PC-9 (cell line): ENCODE results near the gene CACNA1E. TPM values are rescaled to one million over a fixed set of nuclear protein-coding genes. Genes with fewer than 3 reads are reported as not detected.

Experiments
- BruUV-seq: library from RNA; stranded (reverse); fragments of 400-500 nt; replicated peaks from 2 replicates; lab custom pipeline; 2021; lab: Mats Ljungman, UMichigan
- CTCF ChIA-PET: fragments of 300-600 bp; sonication (Branson Sonifier 250); formaldehyde crosslinking; loops from one replicate; lab custom pipeline; 2022; ENCODE audit warnings: antibody characterized with exemption; lab: Charles Lee
- POLR2A ChIA-PET: fragments of 300-600 bp; sonication (Branson Sonifier 250); formaldehyde crosslinking; loops from one replicate; lab custom pipeline; 2022; ENCODE audit warnings: antibody characterized with exemption; ENCODE audit not compliant: unreplicated experiment; lab: Charles Lee
- DNase-seq, 2 experiments: peaks; one replicate each; pipeline versions ENCODE4 v3.0.0 to v3.0.0-alpha.2; 2015 to 2022; ENCODE audit warnings: mixed read lengths in 1 of 2
- H2AFZ ChIP-seq: fragments of 200-600 bp; sonication (generic); 2 replicates; pipeline ENCODE4 v1.8.1; 2017; ENCODE audit warnings: antibody characterized with exemption
- H3F3A ChIP-seq: fragments of 200-600 bp; sonication (generic); 2 replicates; pipeline ENCODE4 v1.8.1; 2017; ENCODE audit warnings: antibody characterized with exemption, mild to moderate bottlenecking, low read depth; ENCODE audit not compliant: insufficient read depth
- H3K27ac ChIP-seq: fragments of 200-600 bp; sonication (generic); 2 replicates; pipeline ENCODE4 v1.6.1; 2016; ENCODE audit warnings: mixed run types
- H3K27me3 ChIP-seq: fragments of 200-600 bp; sonication (generic); 2 replicates; pipeline ENCODE4 v1.6.1; 2016; ENCODE audit warnings: low read depth, mixed run types; ENCODE audit not compliant: insufficient read depth
- H3K36me3 ChIP-seq: fragments of 200-600 bp; sonication (generic); 2 replicates; pipeline ENCODE4 v1.6.1; 2016; ENCODE audit warnings: low read depth, mixed run types
- H3K4me1 ChIP-seq: fragments of 200-600 bp; sonication (generic); replicated peaks from 2 replicates; pipeline ENCODE4 v1.6.1; 2016; ENCODE audit warnings: mixed run types; ENCODE audit not compliant: insufficient read depth
- H3K4me2 ChIP-seq: fragments of 200-600 bp; sonication (generic); 2 replicates; pipeline ENCODE4 v1.6.1; 2017; ENCODE audit warnings: mixed run types
- H3K4me3 ChIP-seq: fragments of 200-600 bp; sonication (generic); 2 replicates; pipeline ENCODE4 v1.6.1; 2016; ENCODE audit warnings: mixed run types
- H3K79me2 ChIP-seq: fragments of 200-600 bp; sonication (generic); 2 replicates; pipeline ENCODE4 v1.6.1; 2017; ENCODE audit warnings: low read depth, mixed run types
- H3K9me2 ChIP-seq: fragments of 200-600 bp; sonication (generic); 2 replicates; pipeline ENCODE4 v1.8.1; 2017; ENCODE audit warnings: mild to moderate bottlenecking; ENCODE audit not compliant: insufficient read depth
- H3K9me3 ChIP-seq: fragments of 200-600 bp; sonication (generic); 2 replicates; pipeline ENCODE4 v1.8.1; 2016; ENCODE audit warnings: low read depth; ENCODE audit not compliant: insufficient read depth
- H4K20me1 ChIP-seq: fragments of 200-600 bp; sonication (generic); 2 replicates; pipeline ENCODE4 v1.8.1; 2017; ENCODE audit not compliant: insufficient read depth
- EZH2 ChIP-seq: fragments of 200-600 bp; sonication (generic); IDR thresholded peaks from 2 replicates; pipeline ENCODE4 v1.8.0; 2017; ENCODE audit warnings: antibody characterized with exemption, low read depth
- intact Hi-C: fragments of 100-400 bp; cut with micrococcal nuclease; formaldehyde crosslinking; loops from one replicate; pipeline ENCODE4 v1.10.0; 2022; ENCODE audit not compliant: unreplicated experiment
- total RNA-seq: library from RNA; stranded (reverse); gene quantifications from 2 replicates; pipeline ENCODE4 v1.2.3, GENCODE V29; 2021
- TF ChIP-seq, protein P1 (sequence below): fragments of 200-600 bp; sonication (generic); conservative IDR thresholded peaks from 2 replicates; pipeline ENCODE4 v1.6.1; 2017; ENCODE audit warnings: mixed run types, antibody characterized with exemption, mild to moderate bottlenecking, moderate library complexity

Gene CACNA1E
- total RNA-seq, 1 experiment from 2014 or later, result not detected

DNA sequence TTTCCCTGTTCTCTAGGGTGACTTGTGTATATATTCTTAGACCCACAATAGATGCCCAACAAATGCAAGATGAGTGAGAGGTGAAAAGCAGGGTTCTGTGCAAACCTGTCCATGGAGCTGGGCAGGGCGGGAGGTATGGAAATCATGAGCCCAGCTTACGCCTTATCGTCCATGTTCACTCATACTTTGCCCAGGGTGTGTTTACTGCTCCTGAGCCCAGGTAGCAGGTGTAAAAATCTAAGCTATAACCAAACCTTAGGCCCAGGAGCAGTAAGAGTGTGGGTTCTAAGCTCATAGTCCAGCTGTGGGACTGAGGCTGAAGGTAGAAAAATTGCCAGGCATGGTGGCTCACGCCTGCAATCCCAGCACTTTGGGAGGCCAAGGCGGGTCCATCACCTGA is 48.1 kb downstream of the CACNA1E start:
- Histone ChIP-seq H3K9me2 (no peaks in the 10 kb centered on the region), H3K9me3 (no peaks in the 10 kb centered on the region), H3K4me2 (no peak overlapping the region), H2AFZ (no peak overlapping the region), H3K79me2 (no peaks in the 10 kb centered on the region), H3K27ac (no peak overlapping the region), H3K36me3 (no peaks in the 10 kb centered on the region), H3K4me3 (no peak overlapping the region), H4K20me1 (no peaks in the 10 kb centered on the region), H3K4me1 (no peaks in the 10 kb centered on the region), H3F3A (no peaks in the 10 kb centered on the region), H3K27me3 (no peaks in the 10 kb centered on the region; the same call in 1 of the 2 replicates)
- ChIA-PET CTCF (no interaction called here), POLR2A (no interaction called here)
- no TSS peak for BruUV-seq
- intact Hi-C loops, result no loop called here
- no peak for DNase-seq
- TF ChIP-seq EZH2, result no peak
- TF ChIP-seq, protein P1, sequence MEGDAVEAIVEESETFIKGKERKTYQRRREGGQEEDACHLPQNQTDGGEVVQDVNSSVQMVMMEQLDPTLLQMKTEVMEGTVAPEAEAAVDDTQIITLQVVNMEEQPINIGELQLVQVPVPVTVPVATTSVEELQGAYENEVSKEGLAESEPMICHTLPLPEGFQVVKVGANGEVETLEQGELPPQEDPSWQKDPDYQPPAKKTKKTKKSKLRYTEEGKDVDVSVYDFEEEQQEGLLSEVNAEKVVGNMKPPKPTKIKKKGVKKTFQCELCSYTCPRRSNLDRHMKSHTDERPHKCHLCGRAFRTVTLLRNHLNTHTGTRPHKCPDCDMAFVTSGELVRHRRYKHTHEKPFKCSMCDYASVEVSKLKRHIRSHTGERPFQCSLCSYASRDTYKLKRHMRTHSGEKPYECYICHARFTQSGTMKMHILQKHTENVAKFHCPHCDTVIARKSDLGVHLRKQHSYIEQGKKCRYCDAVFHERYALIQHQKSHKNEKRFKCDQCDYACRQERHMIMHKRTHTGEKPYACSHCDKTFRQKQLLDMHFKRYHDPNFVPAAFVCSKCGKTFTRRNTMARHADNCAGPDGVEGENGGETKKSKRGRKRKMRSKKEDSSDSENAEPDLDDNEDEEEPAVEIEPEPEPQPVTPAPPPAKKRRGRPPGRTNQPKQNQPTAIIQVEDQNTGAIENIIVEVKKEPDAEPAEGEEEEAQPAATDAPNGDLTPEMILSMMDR, result no peak

DNA sequence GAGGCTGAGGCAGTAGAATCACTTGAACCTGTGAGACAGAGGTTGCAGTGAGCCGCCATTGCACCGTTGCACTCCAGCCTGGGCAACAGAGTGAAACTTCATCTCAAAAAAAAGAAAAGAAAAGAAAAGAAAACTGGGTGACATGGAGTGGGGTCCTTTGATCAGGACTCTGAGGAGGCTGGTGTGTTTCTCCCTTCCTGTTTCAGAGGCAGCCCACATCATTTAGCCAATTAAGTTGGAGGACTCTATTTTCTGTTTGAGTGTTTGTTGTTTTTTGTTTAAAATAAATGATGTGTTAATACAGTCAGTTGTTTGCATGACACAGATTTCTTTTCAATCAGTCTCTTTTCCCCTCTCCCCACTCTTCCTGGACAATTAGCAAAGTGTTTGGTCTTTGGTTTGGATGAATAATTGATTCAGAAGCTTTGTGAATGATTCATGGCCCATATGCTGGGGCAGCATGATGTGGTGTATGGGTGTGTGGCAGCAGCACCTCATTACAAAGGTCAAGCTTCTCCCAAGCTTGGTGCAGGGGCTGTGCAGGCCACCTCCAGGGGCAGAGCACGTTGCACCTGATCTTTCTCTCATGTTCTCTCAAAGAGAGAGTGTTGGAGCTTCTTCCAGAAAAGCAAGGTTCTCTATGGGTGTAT is 48.8 kb downstream of the CACNA1E start:
- no peak overlapping the region for H2AFZ ChIP-seq
- H3K9me3 ChIP-seq, result no peaks in the 10 kb centered on the region
- no peak overlapping the region for H3K4me3 ChIP-seq
- H3K27ac ChIP-seq, result no peak overlapping the region
- H3K36me3 ChIP-seq, result no peaks in the 10 kb centered on the region
- intact Hi-C loops, result no loop called here
- no peak overlapping the region for H3K4me2 ChIP-seq
- DNase-seq, result no peak
- no peaks in the 10 kb centered on the region; the same call in 1 of the 2 replicates for H3K27me3 ChIP-seq
- POLR2A ChIA-PET, result interaction anchor here (0.6 kb wide), 1 partner anchor 18 kb away, joined by 4 read pairs; no protein-coding TSS in a partner anchor
- no peaks in the 10 kb centered on the region for H3K79me2 ChIP-seq
- BruUV-seq, result no TSS peak
- H3F3A ChIP-seq, result no peaks in the 10 kb centered on the region
- H4K20me1 ChIP-seq, result no peaks in the 10 kb centered on the region
- CTCF ChIA-PET, result no interaction called here
- H3K4me1 ChIP-seq, result no peaks in the 10 kb centered on the region
- no peaks in the 10 kb centered on the region for H3K9me2 ChIP-seq
- TF ChIP-seq, protein P1, result no peak
- TF ChIP-seq EZH2, result no peak

DNA sequence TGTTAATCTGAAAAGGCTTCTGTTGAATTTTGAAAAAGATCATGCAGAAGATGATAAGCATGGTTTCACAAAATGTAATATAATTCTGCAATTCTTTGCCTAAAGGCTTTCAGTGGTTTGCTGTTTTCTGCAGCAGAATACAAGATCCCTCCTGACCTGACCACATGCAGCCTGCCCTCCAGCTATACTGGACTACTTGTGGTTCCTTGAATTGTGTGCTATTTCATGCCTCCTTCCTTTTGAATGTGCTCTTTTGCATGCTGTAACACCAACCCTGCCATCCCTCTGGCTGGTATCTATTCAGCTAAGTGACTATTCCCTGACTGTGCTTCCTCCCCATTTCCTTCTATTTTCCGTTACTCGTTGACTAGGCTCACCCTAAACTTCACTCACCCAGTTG is 55.5 kb downstream of the CACNA1E start:
- Histone ChIP-seq H3K4me2 (no peak overlapping the region), H3K36me3 (no peaks in the 10 kb centered on the region), H3K79me2 (no peaks in the 10 kb centered on the region), H3K4me1 (no peaks in the 10 kb centered on the region), H3K9me3 (no peaks in the 10 kb centered on the region), H3K27ac (no peak overlapping the region), H2AFZ (no peak overlapping the region), H4K20me1 (no peaks in the 10 kb centered on the region), H3F3A (no peaks in the 10 kb centered on the region), H3K4me3 (no peak overlapping the region), H3K9me2 (no peaks in the 10 kb centered on the region), H3K27me3 (peaks cover 1% of the 10 kb centered on the region)
- ChIA-PET CTCF (no interaction called here), POLR2A (interaction anchor here (0.6 kb wide), 1 partner anchor 782 kb away, joined by 7 read pairs; no protein-coding TSS in a partner anchor)
- DNase-seq, result no peak
- intact Hi-C loops, result no loop called here
- TF ChIP-seq, protein P1, result no peak
- TF ChIP-seq EZH2, result no peak
- BruUV-seq, result no TSS peak
